B cell (primary cell): ENCODE results near the gene CALM1. TPM values are rescaled to one million over a fixed set of nuclear protein-coding genes. Genes with fewer than 3 reads are reported as not detected.

Experiments used
- ATAC-seq: fragments of 200-7000 bp; cut with Tn5 transposase; one replicate; pipeline ENCODE4 v1.10.0; 2021; ENCODE audit warnings: low read depth, mild to moderate bottlenecking, moderate number of reproducible peaks, moderate library complexity
- CTCF ChIA-PET: fragments of 350-600 bp; sonication (Branson Sonifier 250); formaldehyde crosslinking; loops from one replicate; lab custom pipeline; 2021; ENCODE audit warnings: antibody characterized with exemption, inconsistent platforms; lab: Charles Lee
- POLR2A ChIA-PET: fragments of 350-600 bp; sonication (Branson Sonifier 250); formaldehyde crosslinking; loops from one replicate; lab custom pipeline; 2021; ENCODE audit warnings: antibody characterized with exemption; lab: Charles Lee
- DNase-seq: peaks from one replicate; pipeline ENCODE4 v3.0.0; 2013
- H2AFZ ChIP-seq: 2 replicates; pipeline ENCODE4 v1.6.1; 2012; ENCODE audit warnings: mild to moderate bottlenecking, low read depth, low read length; ENCODE audit not compliant: insufficient read depth, poor library complexity, severe bottlenecking
- H3K27ac ChIP-seq, 2 donors: 1 replicate in 1 of 2; 2 replicates in 1 of 2; pipeline ENCODE4 v1.5.1; 2012 to 2013; ENCODE audit warnings: low read length in 2 of 2, mild to moderate bottlenecking in 2 of 2, moderate library complexity in 1 of 2
- H3K27me3 ChIP-seq, 4 experiments: fragments of 200-600 bp in 1 of 4; sonication (generic) in 1 of 4; replicated peaks in 1 of 4; 1 replicate in 2 of 4; 2 replicates in 2 of 4; pipeline versions ENCODE4 v1.6.1 to v1.7.0; 2013 to 2016; ENCODE audit warnings: low read length in 3 of 4, mild to moderate bottlenecking in 2 of 4, mixed read lengths in 1 of 4, moderate library complexity in 1 of 4; ENCODE audit not compliant: insufficient read depth in 4 of 4, control insufficient read depth in 3 of 4; ENCODE audit errors: control extremely low read depth in 1 of 4
- H3K36me3 ChIP-seq, 2 experiments: replicated peaks in 1 of 2; 1 replicate in 1 of 2; 2 replicates in 1 of 2; pipeline versions ENCODE4 v1.6.1 to v1.7.1; 2013; ENCODE audit warnings: low read length in 1 of 2; ENCODE audit not compliant: insufficient read depth in 2 of 2, control insufficient read depth in 1 of 2; ENCODE audit errors: control extremely low read depth in 1 of 2, extremely low read depth in 1 of 2
- H3K4me1 ChIP-seq, 2 donors: fragments of 200-600 bp in 1 of 2; sonication (generic) in 1 of 2; 1 replicate in 1 of 2; 2 replicates in 1 of 2; pipeline versions ENCODE4 v1.5.1 to v1.6.1; 2013 to 2017; ENCODE audit warnings: low read length in 2 of 2; ENCODE audit not compliant: control insufficient read depth in 2 of 2, insufficient read depth in 2 of 2
- H3K4me2 ChIP-seq: replicated peaks from 2 replicates; pipeline ENCODE3; 2012; ENCODE audit warnings: mild to moderate bottlenecking, low read depth, low read length; ENCODE audit not compliant: poor library complexity, severe bottlenecking
- H3K4me3 ChIP-seq, 5 experiments: fragments of 200-600 bp in 1 of 5; sonication (generic) in 1 of 5; 1 replicate in 3 of 5; 2 replicates in 2 of 5; pipeline versions ENCODE4 v1.5.1 to v1.7.0; 2011 to 2016; ENCODE audit warnings: low read length in 4 of 5, mild to moderate bottlenecking in 4 of 5, low read depth in 2 of 5, control low read depth in 1 of 5, moderate library complexity in 1 of 5; ENCODE audit not compliant: insufficient read depth in 1 of 5; ENCODE audit errors: control extremely low read depth in 1 of 5, extremely low read depth in 1 of 5
- H3K79me2 ChIP-seq: fragments of 200-600 bp; sonication (generic); one replicate; pipeline ENCODE4 v1.6.0; 2016; ENCODE audit warnings: low read length; ENCODE audit not compliant: control insufficient read depth, insufficient read depth
- H3K9ac ChIP-seq: fragments of 200-600 bp; sonication (generic); 2 replicates; pipeline ENCODE4 v1.6.1; 2017; ENCODE audit warnings: mild to moderate bottlenecking, low read length, moderate library complexity
- H3K9me3 ChIP-seq, 3 donors: one replicate each; pipeline versions ENCODE4 v1.6.1 to v1.7.1; 2013; ENCODE audit warnings: low read length in 2 of 3; ENCODE audit not compliant: control insufficient read depth in 2 of 3, insufficient read depth in 1 of 3; ENCODE audit errors: control extremely low read depth in 1 of 3
- H4K20me1 ChIP-seq: 2 replicates; pipeline ENCODE4 v1.6.0; 2012; ENCODE audit warnings: mild to moderate bottlenecking, low read length; ENCODE audit not compliant: insufficient read depth, control insufficient read depth, poor library complexity, severe bottlenecking
- H3K27ac Mint-ChIP-seq: one replicate; pipeline ENCODE4 v1.8.0; 2021; ENCODE audit warnings: mixed read lengths
- H3K27me3 Mint-ChIP-seq: one replicate; pipeline ENCODE4 v1.8.0; 2021; ENCODE audit warnings: mixed read lengths
- H3K4me1 Mint-ChIP-seq: one replicate; pipeline ENCODE4 v1.8.0; 2021; ENCODE audit warnings: mixed read lengths
- H3K4me3 Mint-ChIP-seq: one replicate; pipeline ENCODE4 v1.8.0; 2021; ENCODE audit warnings: mixed read lengths
- H3K9me3 Mint-ChIP-seq: one replicate; pipeline ENCODE4 v1.8.0; 2022; ENCODE audit warnings: mixed read lengths; ENCODE audit not compliant: insufficient read depth
- EZH2 ChIP-seq: IDR thresholded peaks from 2 replicates; pipeline ENCODE4 v1.6.1; 2012; ENCODE audit warnings: borderline replicate concordance, low read depth, mild to moderate bottlenecking, moderate library complexity, low read length; ENCODE audit not compliant: insufficient read depth, poor library complexity, severe bottlenecking
- WGBS: methylation state at CpG from one replicate; pipeline ENCODE4 v1.1.5; 2013; ENCODE audit warnings: missing lambda C conversion rate; ENCODE audit not compliant: insufficient coverage; 5-methylcytosine and 5-hydroxymethylcytosine counted together
- intact Hi-C: fragments of 100-400 bp; cut with micrococcal nuclease; formaldehyde crosslinking; loops from one replicate; pipeline ENCODE4 v1.10.0; 2022
- polyA plus RNA-seq: library from polyadenylated mRNA; depleted of rRNA; stranded (reverse); fragments of >200 nt; gene quantifications from 2 replicates; pipeline ENCODE4 v1.2.3, GENCODE V29; 2012
- total RNA-seq, 2 donors: library from RNA; stranded (reverse); fragments of 120-200 nt in 1 of 2; gene quantifications; 1 replicate in 1 of 2; 2 replicates in 1 of 2; pipeline versions ENCODE4 v1.2.3 to v1.2.4, GENCODE V29; 2013 to 2022
- TF ChIP-seq, protein P1 (sequence below): fragments of 200-600 bp; IDR thresholded peaks from one replicate; pipeline ENCODE4 v1.8.0; 2022; ENCODE audit warnings: antibody characterized with exemption, mild to moderate bottlenecking

CALM1 gene
- total and polyA plus RNA-seq, 2 donors (not counting 1 experiment from before 2014, with no cell fraction given) = 264 to 267 TPM

DNA sequence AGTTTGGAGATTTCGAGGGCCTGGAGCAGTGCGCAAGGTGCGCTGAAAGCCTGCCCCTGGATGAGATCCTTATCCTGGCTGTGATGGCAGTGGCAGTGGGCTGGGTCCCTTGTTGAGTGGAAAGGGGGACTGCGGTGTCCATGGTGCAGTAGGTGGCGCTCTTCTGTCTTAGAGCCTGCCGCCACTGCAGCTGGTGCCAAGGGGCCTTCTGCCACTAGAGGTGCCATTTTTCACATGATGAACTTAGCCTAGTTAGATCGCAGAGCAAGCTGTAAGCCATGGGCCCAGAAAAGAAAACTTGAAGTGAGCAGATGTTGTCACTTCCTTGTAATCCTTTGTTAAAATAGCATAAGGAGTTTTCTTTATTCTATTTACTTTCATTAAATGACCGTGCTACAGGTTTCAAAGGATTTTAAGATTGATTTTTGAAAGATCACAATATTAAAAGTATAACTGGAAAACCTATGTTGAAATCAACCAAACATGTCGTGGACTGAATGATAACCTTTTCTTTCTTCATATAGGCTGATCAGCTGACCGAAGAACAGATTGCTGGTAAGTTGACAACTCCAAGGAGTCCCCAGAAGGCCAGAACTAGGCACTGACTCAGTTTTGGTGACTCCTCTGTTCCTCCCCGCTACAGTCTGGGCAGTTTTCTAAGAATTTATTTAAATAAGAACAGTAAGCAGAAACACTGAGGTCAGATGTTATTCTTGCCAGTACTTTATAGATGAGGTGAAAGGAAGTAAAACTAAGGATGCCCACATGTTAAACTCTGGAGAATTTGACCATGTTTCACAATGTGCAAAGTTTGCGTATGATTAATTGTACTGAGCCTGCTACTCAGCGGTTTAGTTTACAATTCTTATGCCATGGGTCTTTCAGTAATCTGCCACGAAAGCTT lies 3.0 kb downstream of the CALM1 start:
- Mint-ChIP-seq H3K4me3 (peak overlapping the region; percentile 96), H3K27ac (peak overlapping the region; percentile 98), H3K4me1 (peaks cover 46% of the 10 kb centered on the region), H3K27me3 (no peaks in the 10 kb centered on the region), H3K9me3 (no peaks in the 10 kb centered on the region)
- H3K4me2 ChIP-seq = peak overlapping the region; percentile 99
- ATAC-seq (peak; percentile 39), DNase-seq (peak; percentile 92)
- H4K20me1 ChIP-seq = peaks cover 72% of the 10 kb centered on the region
- no peak overlapping the region for H2AFZ ChIP-seq
- TF ChIP-seq EZH2 = no peak
- TF ChIP-seq, protein P1, sequence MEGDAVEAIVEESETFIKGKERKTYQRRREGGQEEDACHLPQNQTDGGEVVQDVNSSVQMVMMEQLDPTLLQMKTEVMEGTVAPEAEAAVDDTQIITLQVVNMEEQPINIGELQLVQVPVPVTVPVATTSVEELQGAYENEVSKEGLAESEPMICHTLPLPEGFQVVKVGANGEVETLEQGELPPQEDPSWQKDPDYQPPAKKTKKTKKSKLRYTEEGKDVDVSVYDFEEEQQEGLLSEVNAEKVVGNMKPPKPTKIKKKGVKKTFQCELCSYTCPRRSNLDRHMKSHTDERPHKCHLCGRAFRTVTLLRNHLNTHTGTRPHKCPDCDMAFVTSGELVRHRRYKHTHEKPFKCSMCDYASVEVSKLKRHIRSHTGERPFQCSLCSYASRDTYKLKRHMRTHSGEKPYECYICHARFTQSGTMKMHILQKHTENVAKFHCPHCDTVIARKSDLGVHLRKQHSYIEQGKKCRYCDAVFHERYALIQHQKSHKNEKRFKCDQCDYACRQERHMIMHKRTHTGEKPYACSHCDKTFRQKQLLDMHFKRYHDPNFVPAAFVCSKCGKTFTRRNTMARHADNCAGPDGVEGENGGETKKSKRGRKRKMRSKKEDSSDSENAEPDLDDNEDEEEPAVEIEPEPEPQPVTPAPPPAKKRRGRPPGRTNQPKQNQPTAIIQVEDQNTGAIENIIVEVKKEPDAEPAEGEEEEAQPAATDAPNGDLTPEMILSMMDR = peak; percentile 100
- peaks cover 7 to 49% of the 10 kb centered on the region in 2 experiments for H3K36me3 ChIP-seq
- intact Hi-C loops = loop anchor here (1.0 to 5.0 kb wide), 6 partner anchors 68 to 1708 kb away; partner anchors contain the start of genes ATXN3, EFCAB11, GPR68 and NRDE2
- peak overlapping the region in 1 of 5 experiments; percentile 85 for H3K4me3 ChIP-seq
- peak overlapping the region; percentile 86 for H3K9ac ChIP-seq
- POLR2A ChIA-PET = interaction anchor here (3.3 kb wide), 1 partner anchor 17 kb away, joined by 32 read pairs; no protein-coding TSS in a partner anchor
- no peaks in the 10 kb centered on the region for H3K9me3 ChIP-seq
- peaks cover 39 to 45% of the 10 kb centered on the region in 2 donors for H3K4me1 ChIP-seq
- peaks cover 54% of the 10 kb centered on the region for H3K79me2 ChIP-seq
- 35% methylated on average over 11 of the region's 14 CpGs for WGBS
- peak overlapping the region; percentile 93 to 95 for H3K27ac ChIP-seq
- no peaks in the 10 kb centered on the region for H3K27me3 ChIP-seq
- CTCF ChIA-PET = interaction anchor here (0.7 to 2.6 kb wide), 21 partner anchors 8 to 461 kb away, joined by 3 to 36 read pairs (median 5); partner anchors contain the start of genes EFCAB11 and NRDE2
